ENCODE results near the gene ZNF599. TPM values are rescaled to one million over a fixed set of nuclear protein-coding genes. Genes with fewer than 3 reads are reported as not detected.

Gene ZNF599
- total RNA-seq, 4 donors from 2014 or later: 2.5 to 5.0 (median 3.9) TPM

DNA sequence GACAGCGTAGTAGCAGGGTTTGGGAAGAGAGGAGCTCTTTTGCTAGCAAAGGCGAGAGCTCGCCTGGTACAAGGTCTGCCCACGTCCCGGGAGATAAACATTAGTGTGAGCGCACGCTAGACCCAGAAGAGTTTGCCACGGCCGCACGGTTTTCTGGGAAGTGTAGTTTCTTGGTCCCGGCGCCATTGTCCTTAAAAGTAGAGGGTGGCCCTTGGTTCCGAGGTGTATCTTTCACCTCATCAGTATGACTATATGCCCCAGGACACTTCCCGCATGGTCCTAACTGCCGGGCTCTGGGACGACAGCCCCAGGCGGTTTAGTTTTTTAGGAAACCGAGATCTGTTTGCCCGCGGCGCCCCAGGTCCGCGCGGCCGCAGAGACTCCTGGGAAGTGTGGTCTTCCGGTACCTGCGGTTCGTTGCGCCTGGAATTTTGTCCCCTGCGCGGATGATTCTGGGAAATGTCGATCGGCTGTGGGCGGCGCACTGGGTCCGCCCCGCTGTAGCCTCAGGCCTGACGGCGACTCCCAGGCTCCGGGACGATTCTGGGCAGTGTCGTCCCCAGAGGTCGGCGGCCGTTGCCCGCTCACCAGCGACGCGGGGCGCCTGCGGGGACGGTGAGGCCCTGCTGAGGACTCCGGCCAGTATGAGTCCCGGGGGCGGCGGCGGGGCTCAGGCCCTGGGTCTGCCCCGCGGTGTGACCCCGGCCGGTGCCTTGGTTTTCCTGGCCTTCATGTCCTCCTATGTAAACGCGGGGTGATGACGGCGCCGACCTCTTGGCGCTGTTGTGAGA, 39.1 kb downstream of the ZNF599 start, which contains the start of gene ZNF181:
ZNF181 (plus strand) TSS at position 498 of the 791 bp plus-strand sequence. CDS start 795 bp downstream, outside the sequence.
- H3K36me3 ChIP-seq: peaks cover 0 to 26% (median 0%) of the 10 kb centered on the region in 3 donors
- H3K4me1 ChIP-seq: peaks cover 0 to 24% (median 8%) of the 10 kb centered on the region in 4 donors
- H3K4me3 ChIP-seq: peak within 1 kb of the TSS; percentile 62 to 82 (median 72)
- no peaks in the 10 kb centered on the region for H3K27me3 ChIP-seq
- H3K27ac ChIP-seq: peak within 1 kb of the TSS; percentile 90 to 94 (median 93)
- DNase-seq: peak; percentile 85 to 94 (median 91)
- H3K9me3 ChIP-seq: peaks cover 0 to 4% (median 0%) of the 10 kb centered on the region in 4 donors
- TF ChIP-seq POLR2A (IDR thresholded peaks at IDR 0.05): peak; percentile 62 to 63
- TF ChIP-seq, protein P1, sequence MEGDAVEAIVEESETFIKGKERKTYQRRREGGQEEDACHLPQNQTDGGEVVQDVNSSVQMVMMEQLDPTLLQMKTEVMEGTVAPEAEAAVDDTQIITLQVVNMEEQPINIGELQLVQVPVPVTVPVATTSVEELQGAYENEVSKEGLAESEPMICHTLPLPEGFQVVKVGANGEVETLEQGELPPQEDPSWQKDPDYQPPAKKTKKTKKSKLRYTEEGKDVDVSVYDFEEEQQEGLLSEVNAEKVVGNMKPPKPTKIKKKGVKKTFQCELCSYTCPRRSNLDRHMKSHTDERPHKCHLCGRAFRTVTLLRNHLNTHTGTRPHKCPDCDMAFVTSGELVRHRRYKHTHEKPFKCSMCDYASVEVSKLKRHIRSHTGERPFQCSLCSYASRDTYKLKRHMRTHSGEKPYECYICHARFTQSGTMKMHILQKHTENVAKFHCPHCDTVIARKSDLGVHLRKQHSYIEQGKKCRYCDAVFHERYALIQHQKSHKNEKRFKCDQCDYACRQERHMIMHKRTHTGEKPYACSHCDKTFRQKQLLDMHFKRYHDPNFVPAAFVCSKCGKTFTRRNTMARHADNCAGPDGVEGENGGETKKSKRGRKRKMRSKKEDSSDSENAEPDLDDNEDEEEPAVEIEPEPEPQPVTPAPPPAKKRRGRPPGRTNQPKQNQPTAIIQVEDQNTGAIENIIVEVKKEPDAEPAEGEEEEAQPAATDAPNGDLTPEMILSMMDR (IDR thresholded peaks at IDR 0.05): no peak

DNA sequence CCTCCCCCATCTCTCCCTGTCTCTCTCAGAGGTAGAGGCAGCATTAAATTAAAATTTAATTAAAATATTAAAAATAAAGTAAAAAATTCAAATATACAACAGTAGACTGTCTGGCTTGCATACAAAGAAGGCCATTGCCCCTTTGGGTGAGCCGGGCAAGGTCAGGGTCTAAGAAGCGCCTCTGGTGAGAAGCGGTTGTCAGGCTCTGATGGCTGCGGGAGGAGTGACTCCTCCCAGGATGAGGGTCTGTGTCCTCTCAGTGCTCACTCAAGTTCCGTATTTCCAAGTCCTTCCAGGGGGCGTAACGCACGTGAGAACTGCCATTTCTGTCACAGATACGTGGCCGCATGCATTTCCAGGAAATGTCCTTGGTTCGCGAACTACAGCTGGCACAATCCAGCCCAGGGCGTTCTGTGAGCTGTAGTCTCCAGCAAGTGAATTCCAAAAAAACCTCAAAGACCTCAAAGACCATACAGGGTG, 39.7 kb downstream of the ZNF599 start:
- Histone ChIP-seq H3K27ac (peak overlapping the region; percentile 90 to 94 (median 93)), H3K4me3 (peak overlapping the region; percentile 62 to 82 (median 72)), H3K4me1 (peaks cover 0 to 24% (median 8%) of the 10 kb centered on the region in 4 donors), H3K36me3 (peaks cover 0 to 20% (median 0%) of the 10 kb centered on the region in 3 donors), H3K27me3 (no peaks in the 10 kb centered on the region), H3K9me3 (peaks cover 0 to 2% (median 0%) of the 10 kb centered on the region in 4 donors)
- TF ChIP-seq, protein P1 (IDR thresholded peaks at IDR 0.05): no peak
- peak in 1 of 2 donors; percentile 55 for TF ChIP-seq POLR2A (IDR thresholded peaks at IDR 0.05)
- DNase-seq: peak in 1 of 3 donors; percentile 54

DNA sequence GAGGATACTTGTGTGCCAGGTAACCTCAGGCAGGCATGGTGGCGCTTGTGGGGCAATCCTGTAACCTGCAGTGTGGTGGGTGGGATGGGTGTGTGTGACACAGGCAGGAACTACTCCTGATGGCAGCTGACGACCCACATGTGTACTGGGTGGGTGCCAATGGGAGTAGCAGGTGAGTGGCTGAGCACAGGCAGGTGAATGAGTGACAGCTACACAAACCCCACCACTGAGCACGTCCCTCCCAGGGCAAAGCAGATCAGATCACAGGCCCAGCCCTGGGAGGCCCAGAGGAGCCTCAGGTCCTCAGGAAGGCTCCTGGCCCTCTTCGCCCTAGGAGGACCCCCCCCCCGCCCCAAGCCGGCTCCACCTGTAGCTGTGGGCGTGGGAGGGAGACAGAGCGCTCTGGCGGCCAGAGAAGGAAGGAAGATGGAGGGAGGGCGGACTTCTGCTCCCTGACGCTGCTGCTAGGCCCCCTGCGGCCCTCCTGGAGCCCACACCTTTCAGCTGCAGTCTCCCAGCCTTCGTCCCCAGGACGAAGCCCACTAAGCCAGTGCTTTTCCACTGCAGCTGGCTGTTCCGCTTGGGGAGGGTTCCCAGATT, 40.3 kb downstream of the ZNF599 start:
- no peak for DNase-seq
- Histone ChIP-seq H3K36me3 (peaks cover 0 to 14% (median 0%) of the 10 kb centered on the region in 3 donors), H3K27me3 (no peaks in the 10 kb centered on the region), H3K4me1 (peaks cover 0 to 24% (median 8%) of the 10 kb centered on the region in 4 donors), H3K9me3 (peaks cover 0 to 2% (median 0%) of the 10 kb centered on the region in 4 donors), H3K27ac (peak overlapping the region in 3 of 4 donors; percentile 90 to 93 (median 93)), H3K4me3 (peak overlapping the region; percentile 62 to 82 (median 72))
- TF ChIP-seq, protein P1 (IDR thresholded peaks at IDR 0.05): no peak
- TF ChIP-seq POLR2A (IDR thresholded peaks at IDR 0.05): no peak

DNA sequence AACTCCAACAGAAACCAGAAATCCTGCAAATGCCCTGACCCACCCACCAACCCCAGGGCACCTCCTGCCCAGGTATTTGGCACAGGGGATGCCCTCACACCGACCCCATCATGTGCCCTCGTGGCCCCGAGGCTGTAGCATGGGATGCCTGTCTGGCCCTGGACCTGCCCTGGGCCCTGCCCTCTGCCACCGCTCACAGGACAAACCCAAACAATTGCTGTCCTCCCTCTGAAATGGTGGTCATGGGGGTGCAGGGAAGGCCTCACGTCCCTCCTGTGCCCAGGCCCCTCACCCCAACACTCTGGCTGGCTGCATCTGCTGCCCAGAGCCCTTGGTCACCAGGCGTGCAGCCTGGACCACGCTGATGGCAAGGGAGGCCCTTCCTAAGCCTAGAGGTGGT, 41.1 kb downstream of the ZNF599 start:
- no peaks in the 10 kb centered on the region for H3K27me3 ChIP-seq
- H3K36me3 ChIP-seq: peaks cover 0 to 10% (median 0%) of the 10 kb centered on the region in 3 donors
- no peaks in the 10 kb centered on the region for H3K9me3 ChIP-seq
- peaks cover 0 to 24% (median 8%) of the 10 kb centered on the region in 4 donors for H3K4me1 ChIP-seq
- H3K4me3 ChIP-seq: no peak overlapping the region
- no peak for DNase-seq
- no peak for TF ChIP-seq POLR2A (IDR thresholded peaks at IDR 0.05)
- TF ChIP-seq, protein P1 (IDR thresholded peaks at IDR 0.05): no peak
- H3K27ac ChIP-seq: no peak overlapping the region

DNA sequence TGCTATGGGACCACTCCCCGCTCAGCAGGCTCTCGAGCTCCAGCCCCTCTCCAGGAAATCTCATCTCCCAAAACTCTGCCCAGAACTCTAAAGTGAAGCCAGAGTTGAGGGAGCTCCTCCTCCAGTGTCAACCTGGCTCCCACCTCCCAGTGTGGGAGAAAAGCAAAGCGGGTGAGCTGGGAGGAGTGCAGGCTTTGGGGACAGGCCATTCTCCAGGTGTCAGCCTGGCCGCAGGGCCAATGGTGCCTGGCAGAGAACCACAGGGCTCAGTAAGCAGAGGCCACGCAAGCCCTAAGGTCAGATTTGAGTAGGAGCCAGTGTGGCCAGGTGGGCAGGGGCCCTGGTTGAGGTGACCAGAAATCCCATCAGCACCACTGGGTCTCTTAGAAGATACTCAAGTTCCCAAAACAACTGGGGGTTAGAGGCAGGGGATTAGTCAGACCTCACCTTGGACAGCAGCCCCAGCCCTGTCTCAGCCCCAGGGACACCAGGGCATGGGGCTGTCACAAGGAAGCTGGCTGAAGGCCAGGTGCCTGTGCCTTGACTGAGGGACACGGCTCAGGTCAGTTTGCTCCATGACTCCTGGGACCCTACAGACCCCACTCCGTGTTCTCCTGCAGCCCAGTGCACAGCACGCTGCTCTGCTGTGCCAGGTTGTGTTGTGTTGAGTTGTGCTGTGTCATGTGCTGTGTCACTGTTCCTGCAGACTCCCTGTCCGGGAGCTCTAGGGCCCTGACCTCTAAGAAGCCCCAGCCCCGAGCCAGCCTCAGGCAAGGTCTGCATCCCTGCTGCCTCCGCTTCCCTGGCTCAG, 41.8 kb downstream of the ZNF599 start:
- peaks cover 0 to 5% (median 0%) of the 10 kb centered on the region in 3 donors for H3K36me3 ChIP-seq
- peaks cover 0 to 24% (median 8%) of the 10 kb centered on the region in 4 donors for H3K4me1 ChIP-seq
- H3K9me3 ChIP-seq: no peaks in the 10 kb centered on the region
- no peak for DNase-seq
- no peak overlapping the region for H3K4me3 ChIP-seq
- no peak for TF ChIP-seq POLR2A (IDR thresholded peaks at IDR 0.05)
- TF ChIP-seq, protein P1 (IDR thresholded peaks at IDR 0.05): no peak
- H3K27me3 ChIP-seq: no peaks in the 10 kb centered on the region
- H3K27ac ChIP-seq: no peak overlapping the region
